Suprapubic skin (tissue), 4 donors: ENCODE data around the gene MAP3K15. TPM values are rescaled to one million over a fixed set of nuclear protein-coding genes. Genes with fewer than 3 reads are reported as not detected.

Source experiments
- DNase-seq, 2 donors: peaks; one replicate each; pipeline ENCODE4 v3.0.0-alpha.2; 2019; ENCODE audit warnings: low spot score in 2 of 2
- H3K27ac ChIP-seq: fragments of 200-600 bp; sonication (generic); one replicate; pipeline ENCODE4 v1.5.1; 2019
- H3K27me3 ChIP-seq: fragments of 200-600 bp; sonication (generic); one replicate; pipeline ENCODE4 v1.5.1; 2019
- H3K36me3 ChIP-seq: fragments of 200-600 bp; sonication (generic); one replicate; pipeline ENCODE4 v1.5.1; 2019
- H3K4me1 ChIP-seq: fragments of 200-600 bp; sonication (generic); one replicate; pipeline ENCODE4 v1.5.1; 2019
- H3K4me3 ChIP-seq: fragments of 200-600 bp; sonication (generic); one replicate; pipeline ENCODE4 v1.5.1; 2019; ENCODE audit warnings: mild to moderate bottlenecking
- H3K9me3 ChIP-seq: fragments of 200-600 bp; sonication (generic); one replicate; pipeline ENCODE4 v1.5.1; 2019
- CTCF ChIP-seq, 2 donors: fragments of 200-600 bp in 1 of 2; fragments of 450-650 bp in 1 of 2; sonication (generic) in 1 of 2; IDR thresholded peaks; one replicate each; pipeline ENCODE4 v1.5.1; 2016 to 2019; ENCODE audit warnings: antibody characterized with exemption in 2 of 2, mild to moderate bottlenecking in 1 of 2, moderate library complexity in 1 of 2
- EP300 ChIP-seq: sonication (generic); formaldehyde crosslinking; IDR thresholded peaks from one replicate; pipeline ENCODE4 v1.6.1; 2017; ENCODE audit warnings: antibody characterized with exemption
- POLR2A ChIP-seq, 2 donors: fragments of 450-650 bp; IDR thresholded peaks; one replicate each; pipeline ENCODE4 v1.6.1; 2017; ENCODE audit warnings: antibody characterized with exemption in 2 of 2, mild to moderate bottlenecking in 2 of 2, moderate library complexity in 2 of 2
- POLR2AphosphoS5 ChIP-seq, 3 donors: sonication (generic); formaldehyde crosslinking; IDR thresholded peaks; one replicate each; pipeline ENCODE4 v1.6.1; 2017; ENCODE audit warnings: antibody characterized with exemption in 3 of 3
- WGBS: methylation state at CpG from one replicate; pipeline ENCODE4 v1.1.5; 2018; 5-methylcytosine and 5-hydroxymethylcytosine counted together
- total RNA-seq, 4 donors: library from RNA; depleted of rRNA; stranded (reverse); fragments of >200 nt; gene quantifications; one replicate each; pipeline ENCODE4 v1.1.0, GENCODE V29; 2016

Gene MAP3K15
- total RNA-seq, 4 donors from 2014 or later, result not detected

GRCh38 chrX:19557822-19558221, 42.5 kb upstream of the MAP3K15 start:
- Histone ChIP-seq H3K27ac (no peak overlapping the region), H3K4me3 (no peak overlapping the region), H3K4me1 (no peaks in the 10 kb centered on the region), H3K27me3 (no peaks in the 10 kb centered on the region), H3K36me3 (no peaks in the 10 kb centered on the region), H3K9me3 (no peaks in the 10 kb centered on the region)
- no peak for TF ChIP-seq EP300
- TF ChIP-seq POLR2A (IDR thresholded peaks at IDR 0.05), result no peak
- TF ChIP-seq CTCF (IDR thresholded peaks at IDR 0.05), result no peak
- TF ChIP-seq POLR2AphosphoS5 (IDR thresholded peaks at IDR 0.05), result no peak
- WGBS, result 70% methylated on average over 2 of the region's 2 CpGs
- no peak for DNase-seq

GRCh38 chrX:19556202-19556601, 40.9 kb upstream of the MAP3K15 start:
- H3K27me3 ChIP-seq, result no peaks in the 10 kb centered on the region
- no peaks in the 10 kb centered on the region for H3K36me3 ChIP-seq
- H3K4me1 ChIP-seq, result no peaks in the 10 kb centered on the region
- H3K9me3 ChIP-seq, result no peaks in the 10 kb centered on the region
- no peak for DNase-seq
- 86% methylated on average over 4 of the region's 4 CpGs for WGBS
- no peak overlapping the region for H3K4me3 ChIP-seq
- no peak for TF ChIP-seq EP300
- TF ChIP-seq CTCF (IDR thresholded peaks at IDR 0.05), result no peak
- no peak for TF ChIP-seq POLR2A (IDR thresholded peaks at IDR 0.05)
- H3K27ac ChIP-seq, result no peak overlapping the region

- no peaks in the 10 kb centered on the region for H3K9me3 ChIP-seq
- 61% methylated on average over 5 of the region's 5 CpGs for WGBS
- no peaks in the 10 kb centered on the region for H3K4me1 ChIP-seq
- no peak overlapping the region for H3K4me3 ChIP-seq
- no peak overlapping the region for H3K27ac ChIP-seq
- no peaks in the 10 kb centered on the region for H3K36me3 ChIP-seq
- H3K27me3 ChIP-seq, result no peaks in the 10 kb centered on the region
- DNase-seq, result no peak
- TF ChIP-seq CTCF (IDR thresholded peaks at IDR 0.05), result no peak
- TF ChIP-seq POLR2A (IDR thresholded peaks at IDR 0.05), result no peak
- no peak for TF ChIP-seq EP300
- TF ChIP-seq POLR2AphosphoS5 (IDR thresholded peaks at IDR 0.05), result no peak
These were observed 40.4 kb upstream of the MAP3K15 start for GRCh38 chrX:19555683-19556082.

- no peaks in the 10 kb centered on the region for H3K4me1 ChIP-seq
- no peak for DNase-seq
- 81% methylated on average over 5 of the region's 5 CpGs for WGBS
- H3K4me3 ChIP-seq, result no peak overlapping the region
- no peaks in the 10 kb centered on the region for H3K9me3 ChIP-seq
- H3K27me3 ChIP-seq, result no peaks in the 10 kb centered on the region
- no peak for TF ChIP-seq EP300
- H3K36me3 ChIP-seq, result no peaks in the 10 kb centered on the region
- no peak overlapping the region for H3K27ac ChIP-seq
These were observed 39.9 kb upstream of the MAP3K15 start for GRCh38 chrX:19555236-19555635.

GRCh38 chrX:19554786-19555185, 39.5 kb upstream of the MAP3K15 start:
- no peaks in the 10 kb centered on the region for H3K36me3 ChIP-seq
- no peak overlapping the region for H3K4me3 ChIP-seq
- H3K4me1 ChIP-seq, result no peaks in the 10 kb centered on the region
- H3K27me3 ChIP-seq, result no peaks in the 10 kb centered on the region
- no peak overlapping the region for H3K27ac ChIP-seq
- H3K9me3 ChIP-seq, result no peaks in the 10 kb centered on the region
- TF ChIP-seq EP300 (no peak), POLR2A (IDR thresholded peaks at IDR 0.05) (no peak), POLR2AphosphoS5 (IDR thresholded peaks at IDR 0.05) (no peak), CTCF (IDR thresholded peaks at IDR 0.05) (no peak)
- DNase-seq, result no peak
- WGBS, result 73% methylated on average over 3 of the region's 3 CpGs

GRCh38 chrX:19552793-19553192, 37.5 kb upstream of the MAP3K15 start:
- no peak for TF ChIP-seq POLR2A (IDR thresholded peaks at IDR 0.05)
- no peak for TF ChIP-seq POLR2AphosphoS5 (IDR thresholded peaks at IDR 0.05)
- no peak for TF ChIP-seq EP300
- TF ChIP-seq CTCF (IDR thresholded peaks at IDR 0.05), result no peak
- Histone ChIP-seq H3K27ac (no peak overlapping the region), H3K27me3 (no peaks in the 10 kb centered on the region), H3K4me3 (no peak overlapping the region), H3K4me1 (no peaks in the 10 kb centered on the region), H3K36me3 (no peaks in the 10 kb centered on the region), H3K9me3 (no peaks in the 10 kb centered on the region)
- no peak for DNase-seq
- 81% methylated on average over 6 of the region's 6 CpGs for WGBS
